Fibroblast of peridontal ligament (primary cell): ENCODE data around the gene SLC43A3.
A peak's percentile ranks its signal among the peaks of the same experiment; 100 is the strongest.
"Not testable (repeated sequence)": the region's sequence is repeated elsewhere in the genome, so short reads cannot be mapped to it uniquely, and the experiment has no call there.

Experiments
- DNase-seq: peaks from one replicate; pipeline ENCODE4 v3.0.0-alpha.2; 2010; ENCODE audit errors: extremely low read depth

Gene SLC43A3

GRCh38 chr11:57405271-57405860, 21.6 kb downstream of the SLC43A3 start:
- DNase-seq: no peak

GRCh38 chr11:57403802-57404147, 23.1 kb downstream of the SLC43A3 start:
- no peak for DNase-seq

GRCh38 chr11:57403003-57403801, 23.7 kb downstream of the SLC43A3 start:
- not testable (repeated sequence) for DNase-seq

- DNase-seq: no peak
These were observed 24.5 kb downstream of the SLC43A3 start for GRCh38 chr11:57402188-57403002.

GRCh38 chr11:57399972-57400578, 26.8 kb downstream of the SLC43A3 start:
- no peak for DNase-seq

- no peak for DNase-seq
These were observed 27.7 kb downstream of the SLC43A3 start for GRCh38 chr11:57399221-57399620.

- DNase-seq: no peak
These were observed 29.4 kb downstream of the SLC43A3 start for GRCh38 chr11:57397394-57397990.

GRCh38 chr11:57396744-57397143, 30.2 kb downstream of the SLC43A3 start:
- DNase-seq: no peak

- no peak for DNase-seq
These were observed 30.9 kb downstream of the SLC43A3 start for GRCh38 chr11:57395905-57396623.

- DNase-seq: no peak
These were observed 32.5 kb downstream of the SLC43A3 start for GRCh38 chr11:57394203-57394965.

GRCh38 chr11:57392763-57393105, 34.2 kb downstream of the SLC43A3 start:
- DNase-seq: no peak

GRCh38 chr11:57392066-57392762, 34.7 kb downstream of the SLC43A3 start:
- no peak for DNase-seq

GRCh38 chr11:57391539-57391938, 35.4 kb downstream of the SLC43A3 start:
- no peak for DNase-seq

- no peak for DNase-seq
These were observed 35.8 kb downstream of the SLC43A3 start for GRCh38 chr11:57391111-57391510.

- DNase-seq: no peak
These were observed 36.4 kb downstream of the SLC43A3 start, which contains the start of gene PRG2 for GRCh38 chr11:57390535-57390934. PRG2 (minus strand) TSS chr11:57390650; CDS start chr11:57389944, 706 bp downstream.

GRCh38 chr11:57387289-57388030, 39.5 kb downstream of the SLC43A3 start:
- DNase-seq: peak; percentile 27

GRCh38 chr11:57386178-57386940, 40.6 kb downstream of the SLC43A3 start:
- no peak for DNase-seq

GRCh38 chr11:57380975-57381374, 45.9 kb downstream of the SLC43A3 start, which contains the start of gene PRG3:
PRG3 (minus strand) TSS chr11:57381150; CDS start chr11:57380708, 442 bp downstream.
- no peak for DNase-seq
